ENCODE results near the gene TMEM101. TPM values are rescaled to one million over a fixed set of nuclear protein-coding genes. Genes with fewer than 3 reads are reported as not detected.

TMEM101 gene
- polyA plus RNA-seq, 1 donor (not counting 4 experiments of a cell fraction or from before 2014, with no cell fraction given) = 20.1 TPM

DNA sequence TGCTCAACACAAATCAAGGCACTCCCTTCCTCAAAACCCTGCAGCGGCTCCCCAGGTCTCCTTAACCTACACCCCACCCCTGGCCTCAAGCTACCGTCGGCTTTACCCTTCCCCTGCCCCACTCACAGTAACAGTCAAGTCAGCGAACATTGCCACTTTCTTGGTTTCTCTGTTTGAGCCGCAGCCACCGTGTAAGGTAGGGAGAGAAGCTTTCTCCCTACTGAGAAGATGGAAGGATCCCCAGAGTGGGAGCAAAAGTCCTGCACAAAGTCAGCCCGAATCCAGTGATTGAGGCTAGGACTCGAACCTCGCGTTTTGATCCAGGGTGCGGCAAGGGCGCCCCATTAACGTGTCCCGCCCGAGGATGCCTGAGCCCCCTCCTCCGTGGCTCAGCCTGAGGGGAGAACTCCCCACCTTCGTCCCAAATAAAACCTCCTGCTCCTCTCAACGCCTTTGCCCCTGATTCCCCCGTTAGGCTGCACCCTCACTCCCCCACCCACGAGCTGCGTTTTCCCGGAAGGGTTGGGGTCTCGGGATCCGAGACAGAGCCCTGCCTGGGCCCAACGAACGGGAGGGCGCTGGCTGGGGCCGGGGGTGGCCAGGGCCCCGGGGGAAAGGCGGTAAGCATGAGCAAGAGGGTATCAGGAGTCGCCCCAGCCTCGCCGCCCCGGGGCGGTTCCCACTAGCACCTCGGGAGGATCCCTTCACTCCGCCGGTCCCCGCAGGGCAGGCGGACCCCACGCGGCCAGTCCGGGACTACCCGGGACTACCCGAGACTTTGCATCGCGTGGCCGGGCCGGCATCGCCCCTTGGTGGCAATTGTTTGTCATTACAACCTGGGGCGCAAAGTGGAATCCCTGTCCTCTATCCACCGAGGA is 20.3 kb downstream of the TMEM101 start:
- FAIRE-seq = peak; percentile 56
- H2AFZ ChIP-seq (ENCODE audit: control insufficient read depth, low read length) = peak overlapping the region; percentile 78
- DNase-seq (ENCODE audit: low read depth, low spot score) = no peak
- H3K4me1 ChIP-seq (ENCODE audit: control insufficient read depth, extremely low read depth, insufficient read depth, low read length) = peaks cover 5% of the 10 kb centered on the region
- H3K36me3 ChIP-seq (ENCODE audit: control insufficient read depth in 2 of 2, extremely low read depth in 1 of 2, insufficient read depth in 2 of 2, low read length in 2 of 2) = no peaks in the 10 kb centered on the region
- no peak for TF ChIP-seq EZH2 (IDR thresholded peaks at IDR 0.05; ENCODE audit: low read length)
- TF ChIP-seq, protein P1, sequence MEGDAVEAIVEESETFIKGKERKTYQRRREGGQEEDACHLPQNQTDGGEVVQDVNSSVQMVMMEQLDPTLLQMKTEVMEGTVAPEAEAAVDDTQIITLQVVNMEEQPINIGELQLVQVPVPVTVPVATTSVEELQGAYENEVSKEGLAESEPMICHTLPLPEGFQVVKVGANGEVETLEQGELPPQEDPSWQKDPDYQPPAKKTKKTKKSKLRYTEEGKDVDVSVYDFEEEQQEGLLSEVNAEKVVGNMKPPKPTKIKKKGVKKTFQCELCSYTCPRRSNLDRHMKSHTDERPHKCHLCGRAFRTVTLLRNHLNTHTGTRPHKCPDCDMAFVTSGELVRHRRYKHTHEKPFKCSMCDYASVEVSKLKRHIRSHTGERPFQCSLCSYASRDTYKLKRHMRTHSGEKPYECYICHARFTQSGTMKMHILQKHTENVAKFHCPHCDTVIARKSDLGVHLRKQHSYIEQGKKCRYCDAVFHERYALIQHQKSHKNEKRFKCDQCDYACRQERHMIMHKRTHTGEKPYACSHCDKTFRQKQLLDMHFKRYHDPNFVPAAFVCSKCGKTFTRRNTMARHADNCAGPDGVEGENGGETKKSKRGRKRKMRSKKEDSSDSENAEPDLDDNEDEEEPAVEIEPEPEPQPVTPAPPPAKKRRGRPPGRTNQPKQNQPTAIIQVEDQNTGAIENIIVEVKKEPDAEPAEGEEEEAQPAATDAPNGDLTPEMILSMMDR (optimal IDR thresholded peaks at IDR 0.05 in 1 of 3, IDR thresholded peaks at IDR 0.05 in 1 of 3, conservative IDR thresholded peaks at IDR 0.05 in 1 of 3; ENCODE audit: extremely low read depth in 1 of 3, insufficient read depth in 2 of 3, low read length in 3 of 3) = peak; percentile 71 to 96 (median 91)
- H3K79me2 ChIP-seq (ENCODE audit: control insufficient read depth, insufficient read depth, low read length) = no peaks in the 10 kb centered on the region
- peaks cover 7% of the 10 kb centered on the region for H3K27me3 ChIP-seq (ENCODE audit: control insufficient read depth, extremely low read depth, insufficient read depth, low read length)
- no peaks in the 10 kb centered on the region for H3K9me3 ChIP-seq (ENCODE audit: control insufficient read depth, low read depth, low read length)
- dilution Hi-C loops (cut with MboI; ENCODE audit: extremely low pct_ligation_motif_present, low sequenced_read_pairs) = no loop called here
- no peaks in the 10 kb centered on the region for H3K9me1 ChIP-seq (ENCODE audit: control insufficient read depth, extremely low read depth, insufficient read depth, low read length)
- H3K27ac ChIP-seq (ENCODE audit: control insufficient read depth, insufficient read depth, low read length) = no peak overlapping the region
- H3K4me3 ChIP-seq (ENCODE audit: control insufficient read depth in 2 of 3, extremely low read depth in 1 of 3, insufficient read depth in 2 of 3, low read depth in 1 of 3, low read length in 3 of 3) = peak overlapping the region; percentile 33 to 58 (median 53)
- H3K9ac ChIP-seq (ENCODE audit: control insufficient read depth, extremely low read depth, insufficient read depth, low read length) = peak overlapping the region; percentile 61
- H3K4me2 ChIP-seq (ENCODE audit: control insufficient read depth, extremely low read depth, insufficient read depth, low read depth, low read length) = peak overlapping the region; percentile 84
- H4K20me1 ChIP-seq (ENCODE audit: control insufficient read depth, extremely low read depth, insufficient read depth, low read length) = no peaks in the 10 kb centered on the region

DNA sequence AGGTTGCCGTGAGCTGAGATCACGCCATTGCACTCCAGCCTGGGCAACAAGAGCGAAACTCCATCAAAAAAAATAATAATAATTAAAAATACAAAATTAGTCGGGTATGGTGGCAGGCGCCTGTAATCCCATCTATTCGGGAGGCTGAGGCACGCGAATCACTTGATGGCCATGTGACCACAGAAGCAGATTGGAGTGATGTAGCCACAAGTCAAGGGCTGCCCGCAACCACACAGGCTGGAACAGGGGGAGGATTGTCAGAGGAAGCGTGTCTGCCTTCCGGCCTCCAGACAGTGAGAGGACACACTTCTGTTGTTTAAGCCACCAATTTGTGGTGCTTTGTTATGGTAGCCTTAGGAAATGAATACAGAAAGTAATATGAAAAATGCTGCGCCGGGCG is 22.1 kb downstream of the TMEM101 start:
- H3K36me3 ChIP-seq (ENCODE audit: control insufficient read depth in 2 of 2, extremely low read depth in 1 of 2, insufficient read depth in 2 of 2, low read length in 2 of 2) = no peaks in the 10 kb centered on the region
- no peak overlapping the region for H3K4me2 ChIP-seq (ENCODE audit: control insufficient read depth, extremely low read depth, insufficient read depth, low read depth, low read length)
- peaks cover 5% of the 10 kb centered on the region for H3K4me1 ChIP-seq (ENCODE audit: control insufficient read depth, extremely low read depth, insufficient read depth, low read length)
- H3K27ac ChIP-seq (ENCODE audit: control insufficient read depth, insufficient read depth, low read length) = no peak overlapping the region
- no peaks in the 10 kb centered on the region for H4K20me1 ChIP-seq (ENCODE audit: control insufficient read depth, extremely low read depth, insufficient read depth, low read length)
- FAIRE-seq = no peak
- peaks cover 9% of the 10 kb centered on the region for H3K27me3 ChIP-seq (ENCODE audit: control insufficient read depth, extremely low read depth, insufficient read depth, low read length)
- no peaks in the 10 kb centered on the region for H3K9me3 ChIP-seq (ENCODE audit: control insufficient read depth, low read depth, low read length)
- TF ChIP-seq, protein P1 (optimal IDR thresholded peaks at IDR 0.05 in 1 of 3, IDR thresholded peaks at IDR 0.05 in 1 of 3, conservative IDR thresholded peaks at IDR 0.05 in 1 of 3; ENCODE audit: extremely low read depth in 1 of 3, insufficient read depth in 2 of 3, low read length in 3 of 3) = no peak
- no peak for TF ChIP-seq EZH2 (IDR thresholded peaks at IDR 0.05; ENCODE audit: low read length)
- dilution Hi-C loops (cut with MboI; ENCODE audit: extremely low pct_ligation_motif_present, low sequenced_read_pairs) = no loop called here
- H3K4me3 ChIP-seq (ENCODE audit: control insufficient read depth in 2 of 3, extremely low read depth in 1 of 3, insufficient read depth in 2 of 3, low read depth in 1 of 3, low read length in 3 of 3) = no peak overlapping the region
- no peaks in the 10 kb centered on the region for H3K9me1 ChIP-seq (ENCODE audit: control insufficient read depth, extremely low read depth, insufficient read depth, low read length)
- DNase-seq (ENCODE audit: low read depth, low spot score) = no peak
- no peaks in the 10 kb centered on the region for H3K79me2 ChIP-seq (ENCODE audit: control insufficient read depth, insufficient read depth, low read length)
- no peak overlapping the region for H2AFZ ChIP-seq (ENCODE audit: control insufficient read depth, low read length)
- H3K9ac ChIP-seq (ENCODE audit: control insufficient read depth, extremely low read depth, insufficient read depth, low read length) = no peak overlapping the region
